HG03025 (cell line): ENCODE data around the gene MRPL4.
A peak's percentile ranks its signal among the peaks of the same experiment; 100 is the strongest.

ENCODE experiments used
- ATAC-seq: cut with Tn5 transposase; IDR thresholded peaks from one replicate; pipeline ENCODE4 v1.9.1; 2021; ENCODE audit warnings: mild to moderate bottlenecking, moderate library complexity; ENCODE audit not compliant: unreplicated experiment, low FRiP score

The MRPL4 gene

GRCh38 chr19:10286803-10287737, 35.1 kb downstream of the MRPL4 start, which contains the start of gene ICAM4:
Gene ICAM4 (plus strand): TSS chr19:10286955. CDS start chr19:10287013, 58 bp downstream.
- no peak for ATAC-seq

GRCh38 chr19:10288662-10289166, 36.7 kb downstream of the MRPL4 start:
- ATAC-seq, result no peak

- ATAC-seq, result no peak
Observed at GRCh38 chr19:10289167-10289835, 37.3 kb downstream of the MRPL4 start.

GRCh38 chr19:10289836-10290356, 37.9 kb downstream of the MRPL4 start, which contains the start of gene ICAM5:
Gene ICAM5 (plus strand): TSS chr19:10289952. CDS start chr19:10290044, 92 bp downstream.
- no peak for ATAC-seq

GRCh38 chr19:10290357-10290875, 38.4 kb downstream of the MRPL4 start:
- no peak for ATAC-seq

GRCh38 chr19:10290876-10291553, 39.0 kb downstream of the MRPL4 start:
- no peak for ATAC-seq

GRCh38 chr19:10291554-10292205, 39.7 kb downstream of the MRPL4 start:
- no peak for ATAC-seq

GRCh38 chr19:10292206-10292788, 40.3 kb downstream of the MRPL4 start:
- ATAC-seq, result peak; percentile 47

GRCh38 chr19:10292789-10293636, 41.0 kb downstream of the MRPL4 start:
- no peak for ATAC-seq

GRCh38 chr19:10293637-10294367, 41.8 kb downstream of the MRPL4 start:
- no peak for ATAC-seq

- ATAC-seq, result no peak
Observed at GRCh38 chr19:10294368-10294697, 42.3 kb downstream of the MRPL4 start.

- ATAC-seq, result no peak
Observed at GRCh38 chr19:10295305-10295846, 43.4 kb downstream of the MRPL4 start.

- no peak for ATAC-seq
Observed at GRCh38 chr19:10295847-10296591, 44.0 kb downstream of the MRPL4 start.

GRCh38 chr19:10299545-10300458, 47.8 kb downstream of the MRPL4 start:
- ATAC-seq, result no peak

- ATAC-seq, result no peak
Observed at GRCh38 chr19:10305139-10305806, 53.3 kb downstream of the MRPL4 start.
